ENCODE data around the gene MTCH2. TPM values are rescaled to one million over a fixed set of nuclear protein-coding genes. Genes with fewer than 3 reads are reported as not detected.

MTCH2 gene
- total and polyA plus RNA-seq, 7 donors: 75.2 to 152 (median 107) TPM

DNA sequence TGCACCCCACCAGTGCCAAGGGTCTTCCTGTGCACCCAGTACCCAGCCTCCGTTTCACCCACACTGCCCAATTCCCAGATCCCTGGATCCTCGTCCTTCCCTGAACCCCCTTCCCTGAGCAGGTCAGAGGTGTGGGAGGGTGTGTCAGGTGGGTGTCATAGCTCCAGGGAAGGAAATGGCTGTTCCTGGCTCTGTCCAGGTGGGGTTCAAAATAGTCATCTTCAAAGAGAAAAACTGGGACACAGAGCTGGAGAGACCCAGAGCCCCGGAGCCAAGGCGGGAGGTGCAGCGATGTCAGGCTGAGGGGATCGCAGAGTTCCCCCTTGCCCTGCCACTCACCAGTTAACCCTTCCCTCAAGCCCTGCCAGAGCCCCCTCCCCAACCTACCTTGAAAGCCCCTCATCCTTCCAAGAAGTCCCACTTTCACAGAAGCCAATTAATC lies 48.8 kb downstream of the MTCH2 start:
- DNase-seq (no peak), ATAC-seq (no peak)
- Histone ChIP-seq H3K27ac (no peak overlapping the region), H3K9me3 (no peaks in the 10 kb centered on the region), H3K4me3 (peak overlapping the region; percentile 24), H3K36me3 (ENCODE audit: insufficient read depth in 1 of 2, low read depth in 1 of 2) (no peaks in the 10 kb centered on the region), H3K4me1 (no peaks in the 10 kb centered on the region), H3K27me3 (ENCODE audit: insufficient read depth in 3 of 3, low read length in 2 of 3) (peaks cover 0 to 53% (median 23%) of the 10 kb centered on the region in 3 donors)
- TF ChIP-seq, protein P1, sequence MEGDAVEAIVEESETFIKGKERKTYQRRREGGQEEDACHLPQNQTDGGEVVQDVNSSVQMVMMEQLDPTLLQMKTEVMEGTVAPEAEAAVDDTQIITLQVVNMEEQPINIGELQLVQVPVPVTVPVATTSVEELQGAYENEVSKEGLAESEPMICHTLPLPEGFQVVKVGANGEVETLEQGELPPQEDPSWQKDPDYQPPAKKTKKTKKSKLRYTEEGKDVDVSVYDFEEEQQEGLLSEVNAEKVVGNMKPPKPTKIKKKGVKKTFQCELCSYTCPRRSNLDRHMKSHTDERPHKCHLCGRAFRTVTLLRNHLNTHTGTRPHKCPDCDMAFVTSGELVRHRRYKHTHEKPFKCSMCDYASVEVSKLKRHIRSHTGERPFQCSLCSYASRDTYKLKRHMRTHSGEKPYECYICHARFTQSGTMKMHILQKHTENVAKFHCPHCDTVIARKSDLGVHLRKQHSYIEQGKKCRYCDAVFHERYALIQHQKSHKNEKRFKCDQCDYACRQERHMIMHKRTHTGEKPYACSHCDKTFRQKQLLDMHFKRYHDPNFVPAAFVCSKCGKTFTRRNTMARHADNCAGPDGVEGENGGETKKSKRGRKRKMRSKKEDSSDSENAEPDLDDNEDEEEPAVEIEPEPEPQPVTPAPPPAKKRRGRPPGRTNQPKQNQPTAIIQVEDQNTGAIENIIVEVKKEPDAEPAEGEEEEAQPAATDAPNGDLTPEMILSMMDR (IDR thresholded peaks at IDR 0.05): no peak
- WGBS, 3 donors: 15 to 29% (median 17%) methylated on average over 6 of the region's 6 CpGs
- intact Hi-C loops (cut with DNase I): no loop called here

DNA sequence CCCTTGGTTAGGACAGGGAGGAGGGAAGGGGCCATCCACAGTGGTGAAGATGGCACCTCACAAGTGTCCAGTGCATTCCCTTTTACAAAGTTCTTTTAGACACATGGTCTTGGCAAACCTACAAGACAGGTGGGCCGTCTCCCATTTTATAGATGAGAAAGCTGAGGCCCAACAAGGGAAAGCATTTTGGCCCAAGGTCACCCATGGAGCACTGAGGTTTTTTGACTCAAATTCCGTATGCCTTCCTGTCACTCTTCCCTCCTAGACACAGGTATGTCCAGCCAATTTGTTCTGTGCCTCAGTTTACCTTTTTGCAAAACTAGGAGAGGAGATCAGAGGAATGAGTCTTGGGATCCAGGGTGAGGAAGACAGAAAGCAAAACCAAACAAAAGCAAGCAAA lies 49.4 kb downstream of the MTCH2 start:
- intact Hi-C loops (cut with DNase I): no loop called here
- Histone ChIP-seq H3K4me1 (no peaks in the 10 kb centered on the region), H3K36me3 (ENCODE audit: insufficient read depth in 1 of 2, low read depth in 1 of 2) (no peaks in the 10 kb centered on the region), H3K27me3 (ENCODE audit: insufficient read depth in 3 of 3, low read length in 2 of 3) (peaks cover 0 to 53% (median 23%) of the 10 kb centered on the region in 3 donors), H3K27ac (no peak overlapping the region), H3K9me3 (no peaks in the 10 kb centered on the region), H3K4me3 (no peak overlapping the region)
- no peak for ATAC-seq
- TF ChIP-seq, protein P1 (IDR thresholded peaks at IDR 0.05): no peak
- DNase-seq: no peak
- 75 to 81% (median 79%) methylated on average over 2 of the region's 2 CpGs for WGBS, 3 donors

DNA sequence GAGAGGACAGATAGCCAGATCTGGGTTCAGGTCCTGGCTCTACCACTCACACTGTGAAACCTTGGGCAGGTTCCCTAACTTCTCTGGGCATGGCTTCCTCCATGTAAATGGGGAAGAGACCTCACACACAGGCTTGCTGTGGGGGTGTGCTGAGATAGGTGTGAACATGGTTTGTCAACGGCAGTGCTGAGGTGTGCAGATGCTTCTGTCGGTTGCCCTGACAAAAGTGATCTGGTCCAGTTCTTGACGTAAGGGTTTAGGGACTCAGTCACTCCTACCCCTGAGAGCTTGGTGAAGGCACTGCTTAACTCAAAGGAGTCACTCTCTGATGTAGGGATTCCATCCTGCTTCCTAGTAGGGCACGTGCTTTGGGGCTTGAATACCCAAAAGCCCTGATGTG lies 50.1 kb downstream of the MTCH2 start:
- DNase-seq: no peak
- Histone ChIP-seq H3K36me3 (ENCODE audit: insufficient read depth in 1 of 2, low read depth in 1 of 2) (no peaks in the 10 kb centered on the region), H3K4me1 (no peaks in the 10 kb centered on the region), H3K9me3 (no peaks in the 10 kb centered on the region), H3K27me3 (ENCODE audit: insufficient read depth in 3 of 3, low read length in 2 of 3) (peaks cover 0 to 53% (median 23%) of the 10 kb centered on the region in 3 donors), H3K27ac (no peak overlapping the region), H3K4me3 (no peak overlapping the region)
- 63 to 74% (median 64%) methylated on average over 4 of the region's 4 CpGs for WGBS, 3 donors
- TF ChIP-seq, protein P1 (IDR thresholded peaks at IDR 0.05): no peak
- no peak for ATAC-seq
- intact Hi-C loops (cut with DNase I): no loop called here

DNA sequence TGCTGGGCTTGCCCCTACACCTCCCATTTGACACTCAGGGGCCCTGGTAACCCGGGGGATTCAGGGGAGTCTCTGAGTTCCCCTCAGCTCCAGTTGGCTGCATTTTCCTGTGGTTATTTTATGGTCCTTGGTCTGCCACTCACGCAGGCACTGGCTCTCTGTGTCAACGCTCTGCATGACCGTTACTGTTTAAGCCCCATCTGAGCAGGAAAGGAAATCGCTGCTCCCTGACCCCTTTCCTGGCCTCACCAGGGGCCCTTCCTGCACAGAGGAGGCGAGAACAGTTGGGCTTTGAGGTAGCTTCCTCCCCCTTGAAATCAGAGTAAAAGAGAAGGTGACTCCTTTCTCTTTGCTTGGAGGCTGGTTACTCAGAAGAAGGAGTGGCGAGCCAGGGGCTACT lies 50.6 kb downstream of the MTCH2 start:
- Histone ChIP-seq H3K36me3 (ENCODE audit: insufficient read depth in 1 of 2, low read depth in 1 of 2) (no peaks in the 10 kb centered on the region), H3K27me3 (ENCODE audit: insufficient read depth in 3 of 3, low read length in 2 of 3) (peaks cover 0 to 53% (median 23%) of the 10 kb centered on the region in 3 donors), H3K4me3 (no peak overlapping the region), H3K9me3 (no peaks in the 10 kb centered on the region), H3K27ac (no peak overlapping the region), H3K4me1 (no peaks in the 10 kb centered on the region)
- WGBS, 3 donors: 53 to 67% (median 60%) methylated on average over 7 of the region's 7 CpGs
- ATAC-seq (no peak), DNase-seq (no peak)
- intact Hi-C loops (cut with DNase I): no loop called here
- TF ChIP-seq, protein P1 (IDR thresholded peaks at IDR 0.05): no peak
